Measurements from ENCODE around the gene TFB2M. TPM values are rescaled to one million over a fixed set of nuclear protein-coding genes. Genes with fewer than 3 reads are reported as not detected.
A peak's percentile ranks its signal among the peaks of the same experiment; 100 is the strongest.

Gene TFB2M
- total and polyA plus RNA-seq, 2 of the 13 experiments (the other 11 are each of a cell fraction or from before 2014, with no cell fraction given): 15.7 to 31.4 TPM

- TF ChIP-seq ZBTB2 (CRISPR knock-in tag; IDR thresholded peaks at IDR 0.05; ENCODE audit: low read depth) (peak; percentile 91), ZNF264 (CRISPR knock-in tag; IDR thresholded peaks at IDR 0.05) (no peak; the same call in 1 of the 2 replicates), CTCF (CRISPR knock-in tag; IDR thresholded peaks at IDR 0.05) (0 out of 2 replicates have a peak, but pooled peaks have one; percentile 34), HOXA3 (CRISPR knock-in tag; IDR thresholded peaks at IDR 0.05) (peak; percentile 92), POLR2AphosphoS2 (IDR thresholded peaks at IDR 0.05; ENCODE audit: low read depth, low read length) (no peak), ELF3 (CRISPR knock-in tag; IDR thresholded peaks at IDR 0.05) (peak; percentile 89), JDP2 (CRISPR knock-in tag; IDR thresholded peaks at IDR 0.05; ENCODE audit: borderline replicate concordance) (no peak), TFDP1 (CRISPR knock-in tag; IDR thresholded peaks at IDR 0.05; ENCODE audit: borderline replicate concordance) (peak; percentile 43; the same call in 1 of the 2 replicates), ZFY (CRISPR knock-in tag; IDR thresholded peaks at IDR 0.05) (peak; percentile 74), ZNF17 (CRISPR knock-in tag; IDR thresholded peaks at IDR 0.05) (no peak), POGZ (CRISPR knock-in tag; IDR thresholded peaks at IDR 0.05) (peak; percentile 83), ZNF737 (CRISPR knock-in tag; IDR thresholded peaks at IDR 0.05; ENCODE audit: borderline replicate concordance) (no peak), ATRX (CRISPR knock-in tag; IDR thresholded peaks at IDR 0.05; ENCODE audit: borderline replicate concordance) (no peak), TBX2 (CRISPR knock-in tag; IDR thresholded peaks at IDR 0.05; ENCODE audit: borderline replicate concordance) (peak; percentile 93), ZMYM2 (CRISPR knock-in tag; IDR thresholded peaks at IDR 0.05) (no peak), REST (IDR thresholded peaks at IDR 0.05; ENCODE audit: borderline replicate concordance in 1 of 2, low read depth in 1 of 2, low read length in 2 of 2) (no peak), BCLAF1 (IDR thresholded peaks at IDR 0.05) (no peak)
Observed at GRCh38 chr1:246566128-246566812, at the start of gene TFB2M, which contains the start of gene CNST (continued).
